Activated CD4-positive, CD25-positive, alpha-beta regulatory T cell treated with anti-CD3 and anti-CD28 coated beads, Interleukin-2, amount 50 U/mL, for 16 hours (primary cell): Measurements from ENCODE around the gene UPF2.

Experiments
- DNase-seq: peaks from one replicate; pipeline ENCODE4 v3.0.0-alpha.2; 2020; ENCODE audit warnings: low read depth, low spot score

The UPF2 gene

DNA sequence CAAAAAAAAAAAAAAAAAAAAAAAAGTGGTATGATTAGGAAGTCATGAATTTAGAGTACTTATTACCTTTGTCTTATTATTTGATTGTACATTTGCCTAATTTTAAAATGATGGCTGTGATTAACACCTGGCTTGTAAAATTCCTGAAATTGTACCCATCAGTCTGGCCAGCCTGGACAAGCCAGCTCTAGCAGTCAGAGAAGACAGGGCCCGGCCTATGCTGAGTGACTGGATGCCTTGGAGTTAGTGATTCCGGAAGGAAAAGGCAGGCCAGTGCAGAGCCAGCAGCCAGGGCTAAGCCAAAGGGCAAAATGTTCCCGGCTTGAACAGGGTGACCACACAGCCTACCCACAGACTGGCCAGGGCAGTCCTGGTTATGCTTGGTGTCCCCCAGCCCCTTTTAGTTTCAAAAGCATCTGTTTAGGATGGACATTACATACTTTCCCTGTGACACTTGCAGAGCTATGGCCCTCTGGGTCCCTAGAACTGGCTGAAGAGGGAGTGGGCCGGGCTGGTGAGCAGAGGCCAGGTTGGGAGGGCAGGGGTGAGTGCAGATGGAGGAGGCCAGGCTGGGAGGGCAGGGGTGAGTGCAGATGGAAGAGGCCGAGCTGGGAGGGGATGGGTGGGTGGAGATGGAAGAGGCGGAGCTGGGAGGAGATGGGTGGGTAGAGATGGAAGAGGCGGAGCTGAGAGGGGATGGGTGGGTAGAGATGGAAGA is 157.7 kb downstream of the UPF2 start:
- no peak for DNase-seq

DNA sequence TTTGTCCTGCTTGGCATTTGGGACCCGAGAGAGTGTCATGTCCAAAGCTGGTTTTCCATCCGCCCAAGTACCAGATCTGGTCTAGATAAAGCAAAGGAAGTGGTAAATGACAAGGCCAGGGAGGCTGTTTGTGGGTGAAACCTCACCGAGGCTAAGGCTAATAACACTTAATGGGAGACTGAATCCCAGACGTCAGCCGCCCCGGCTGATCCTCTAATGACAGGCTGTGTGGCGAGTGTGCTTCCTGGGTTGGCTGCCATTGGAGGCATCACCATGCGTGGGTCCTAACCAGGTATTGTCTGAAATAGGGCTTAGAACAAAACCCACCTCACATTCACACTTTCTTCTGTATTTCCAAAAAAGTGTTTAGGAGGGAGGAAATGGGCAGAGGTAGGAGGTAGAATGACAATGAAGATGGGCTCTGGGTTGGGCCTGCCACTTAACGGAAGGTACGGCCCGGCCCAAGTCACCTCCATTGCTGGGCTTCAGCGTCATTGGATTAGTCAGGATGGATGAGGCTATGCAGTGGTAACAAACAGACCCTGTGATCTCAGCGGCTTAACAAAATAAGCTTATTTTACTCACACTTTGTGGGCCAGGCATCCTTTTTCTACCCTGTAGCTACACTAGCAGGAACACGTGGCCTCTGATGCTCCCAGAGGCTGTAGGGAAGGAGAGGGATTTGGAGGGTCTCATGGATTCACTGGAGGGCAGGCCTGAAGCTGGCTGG is 159.8 kb downstream of the UPF2 start:
- no peak for DNase-seq

GRCh38 chr10:11881477-11882417 is 160.9 kb downstream of the UPF2 start:
- DNase-seq, result no peak

GRCh38 chr10:11881030-11881476 is 161.6 kb downstream of the UPF2 start:
- DNase-seq, result no peak

DNA sequence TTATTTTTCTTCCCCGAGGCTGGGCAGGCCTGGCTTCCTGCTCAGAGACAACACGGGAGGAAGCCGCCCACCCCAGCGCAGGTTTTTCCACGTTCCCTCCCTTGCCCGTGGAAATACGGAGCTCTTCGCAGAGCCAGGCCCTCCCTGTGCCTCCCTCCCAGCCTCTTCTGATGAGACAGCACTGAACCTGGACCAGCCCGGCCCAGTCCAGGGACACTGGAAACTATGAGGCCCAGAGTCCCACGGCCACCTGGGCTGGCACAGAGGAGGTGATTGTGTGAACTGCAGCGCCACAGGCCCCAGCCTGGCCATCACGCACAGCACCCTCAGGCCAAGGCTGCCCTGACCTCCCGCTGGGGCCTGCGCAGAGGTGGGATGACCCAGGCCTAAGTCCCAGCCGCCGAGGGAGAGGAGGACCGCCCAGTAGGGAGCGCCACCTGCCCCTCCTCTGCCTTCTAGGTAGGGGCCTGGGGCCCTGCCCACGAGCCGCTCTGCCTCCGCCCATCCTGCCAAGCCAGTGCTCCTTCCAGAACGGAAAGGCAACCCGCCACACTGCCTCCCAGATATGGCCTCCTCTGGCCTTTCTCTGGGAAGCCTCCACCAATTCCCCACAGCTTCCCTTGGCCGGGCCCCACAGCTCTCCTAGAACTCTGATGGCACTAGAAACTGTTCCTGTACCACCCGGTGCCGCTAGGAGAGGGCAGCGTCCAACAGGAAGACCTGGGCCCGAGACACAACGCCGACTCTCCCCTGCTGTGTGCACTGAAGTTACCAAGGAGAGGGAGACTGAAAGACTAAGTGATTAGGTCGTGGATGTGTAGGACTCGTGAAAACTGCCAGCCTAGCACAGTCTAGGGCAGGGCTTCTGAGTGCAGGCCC is 162.2 kb downstream of the UPF2 start:
- DNase-seq, result no peak

DNA sequence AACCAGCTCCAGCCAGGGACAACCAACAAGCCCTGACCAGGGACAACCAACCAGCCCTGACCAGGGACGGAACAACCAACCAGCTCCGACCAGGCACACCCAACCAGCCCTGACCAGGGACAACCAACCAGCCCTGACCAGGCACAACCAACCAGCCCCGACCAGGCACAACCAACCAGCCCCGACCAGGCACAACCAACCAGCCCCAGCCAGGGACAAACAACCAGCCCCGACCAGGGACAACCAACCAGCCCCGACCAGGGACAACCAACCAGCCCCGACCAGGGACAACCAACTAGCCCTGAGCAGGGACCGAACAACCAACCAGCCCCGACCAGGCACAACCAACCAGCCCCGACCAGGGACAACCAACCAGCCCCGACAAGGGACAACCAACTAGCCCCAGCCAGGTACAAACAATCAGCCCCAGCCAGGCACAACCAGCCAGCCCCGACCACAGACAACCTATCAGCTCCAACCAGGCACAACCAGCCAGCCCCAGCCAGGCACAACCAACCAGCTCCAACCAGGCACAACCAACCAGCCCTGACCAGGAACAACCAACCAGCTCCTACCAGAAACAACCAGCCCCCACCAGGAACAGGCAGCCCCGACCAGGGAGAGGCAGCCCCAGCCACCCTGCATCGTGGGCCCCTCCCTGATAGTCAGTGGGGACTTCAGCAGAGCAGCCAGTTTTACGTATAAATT is 163.1 kb downstream of the UPF2 start:
- DNase-seq, result no peak

DNA sequence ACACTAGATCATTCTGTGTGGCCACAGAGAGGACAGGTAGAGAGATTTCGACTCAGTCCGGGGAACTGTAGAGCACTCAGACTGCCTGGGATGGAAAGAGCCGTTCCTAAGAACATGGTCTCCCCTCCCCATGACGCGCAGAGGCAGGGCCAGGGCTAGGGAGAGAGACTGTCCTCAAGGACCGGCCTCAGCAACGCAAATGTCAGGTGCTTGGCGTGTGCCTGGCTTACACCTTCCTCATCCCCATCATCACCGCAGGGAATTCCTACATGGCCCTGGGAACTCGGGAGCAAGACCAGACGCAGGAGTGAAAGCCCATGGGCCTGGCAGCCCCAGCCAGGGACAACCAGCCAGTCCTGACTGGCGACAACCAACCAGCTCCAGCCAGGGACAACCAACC is 163.8 kb downstream of the UPF2 start:
- no peak for DNase-seq

DNA sequence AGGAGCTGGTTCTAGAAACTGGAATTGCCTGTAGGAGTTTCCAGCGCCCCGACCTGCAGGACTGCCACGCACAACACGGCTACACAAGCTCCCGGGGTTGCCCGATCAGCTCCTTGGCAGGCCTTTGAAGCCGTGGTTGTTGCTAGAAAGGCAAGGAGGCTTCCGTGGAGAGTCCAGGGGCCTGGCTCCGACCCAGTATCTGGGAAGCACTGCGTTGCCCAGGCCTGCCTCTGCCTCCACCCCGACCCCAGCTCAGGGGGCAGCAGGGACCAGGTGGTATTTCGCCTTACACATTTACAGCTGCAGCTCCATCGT is 165.1 kb downstream of the UPF2 start:
- no peak for DNase-seq

DNA sequence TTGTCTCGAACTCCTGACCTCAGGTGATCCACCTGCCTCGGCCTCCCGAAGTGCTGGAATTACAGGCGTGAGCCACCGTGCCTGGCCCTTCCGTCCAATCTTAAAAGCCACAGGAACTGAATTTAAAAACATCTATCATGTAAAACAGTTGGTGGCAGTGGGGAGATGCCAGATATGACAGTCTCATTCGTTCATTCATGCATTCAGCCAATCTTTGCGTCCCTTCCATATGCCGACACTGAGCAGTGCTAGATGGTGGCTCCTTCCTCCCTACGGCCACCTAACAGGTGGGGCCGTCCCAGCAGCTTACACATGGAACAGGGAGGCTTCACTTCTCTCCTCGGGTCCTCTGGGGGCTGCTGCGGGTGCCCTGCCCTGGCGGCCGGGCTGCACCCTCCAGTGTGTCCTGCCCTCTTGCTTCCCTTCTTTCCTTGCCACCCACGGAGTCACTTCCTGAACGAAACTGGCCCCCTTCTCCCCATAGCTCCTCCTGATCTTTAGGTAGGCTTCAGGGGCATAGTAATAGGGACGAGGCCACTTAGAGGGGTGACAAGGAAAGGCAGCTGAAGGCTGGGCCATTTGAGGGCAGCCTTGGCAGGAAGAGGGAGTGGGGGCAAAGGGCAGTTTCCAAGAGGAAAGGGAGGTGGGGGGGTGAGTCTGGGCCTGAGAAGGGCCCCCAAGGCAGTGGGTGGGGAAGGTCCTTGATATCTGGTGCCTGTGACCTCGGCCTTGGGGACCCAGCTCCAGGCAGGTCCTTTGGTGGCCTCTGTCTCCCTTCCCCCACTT is 165.6 kb downstream of the UPF2 start:
- DNase-seq, result no peak

DNA sequence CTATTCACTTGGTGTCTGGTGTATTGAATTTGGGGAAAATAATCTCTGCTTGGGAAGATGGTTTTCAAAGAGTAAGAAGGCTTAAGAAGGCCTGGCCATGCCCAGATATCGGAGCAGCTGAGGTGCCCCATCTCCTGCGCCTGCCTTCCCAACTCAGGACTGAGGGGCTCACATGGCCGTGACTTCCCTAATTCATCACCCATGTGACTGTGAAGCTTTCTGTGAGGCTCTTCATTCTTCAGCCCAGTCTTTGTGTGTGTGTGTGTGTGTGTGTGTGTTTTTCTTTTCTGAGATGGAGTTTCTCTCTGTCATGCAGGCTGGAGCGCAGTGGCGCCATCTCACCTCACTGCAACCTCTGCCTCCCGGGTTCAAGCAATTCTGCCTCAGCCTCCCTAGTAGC is 166.3 kb downstream of the UPF2 start:
- DNase-seq, result no peak

DNA sequence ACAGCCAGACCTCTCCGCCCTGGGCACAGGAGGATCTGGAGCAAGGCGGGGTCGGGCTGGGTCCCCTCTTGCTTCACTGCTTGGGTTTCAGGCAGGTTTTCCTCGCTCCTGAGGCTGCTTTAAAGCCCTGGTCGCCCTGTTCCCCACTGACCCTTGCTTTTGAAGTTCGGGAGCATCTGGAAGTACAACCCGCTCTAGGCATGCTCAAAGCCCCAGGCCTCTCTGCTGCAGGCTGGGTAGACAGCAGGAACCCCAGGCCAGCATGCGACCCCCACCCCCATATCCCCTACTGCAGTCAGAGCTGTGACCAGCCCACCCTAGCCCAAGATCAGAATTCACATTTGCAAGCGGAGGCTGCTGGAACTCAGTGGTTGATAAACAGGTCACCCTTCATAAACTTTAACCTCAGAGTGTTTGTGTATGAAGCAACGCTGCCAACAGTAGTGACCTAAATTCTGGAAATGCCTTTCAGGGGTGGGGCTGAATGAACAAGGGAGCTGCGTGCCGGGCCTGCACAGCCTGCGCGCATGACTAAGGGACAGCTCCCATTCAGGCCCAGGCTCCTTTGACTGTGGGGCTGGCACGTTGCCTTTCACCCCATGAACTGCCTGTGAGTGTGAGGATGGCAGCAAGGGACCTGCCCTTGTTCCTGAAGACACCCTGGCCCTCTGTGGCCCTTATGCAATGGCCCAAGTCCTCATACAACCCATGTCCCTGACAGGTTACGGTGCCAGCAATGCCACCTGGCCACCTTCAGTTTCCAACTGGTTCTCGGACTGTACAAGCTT is 166.9 kb downstream of the UPF2 start:
- no peak for DNase-seq

- DNase-seq, result no peak
Measured at GRCh38 chr10:11874568-11875493, 167.8 kb downstream of the UPF2 start.

- DNase-seq, result no peak
Measured at GRCh38 chr10:11871466-11871865, 171.1 kb downstream of the UPF2 start.

- DNase-seq, result no peak
Measured at GRCh38 chr10:11870900-11871400, 171.7 kb downstream of the UPF2 start.

- no peak for DNase-seq
Measured at GRCh38 chr10:11870461-11870780, 172.2 kb downstream of the UPF2 start.
